ENCODE measurements around the gene SLC2A4RG.

DNA sequence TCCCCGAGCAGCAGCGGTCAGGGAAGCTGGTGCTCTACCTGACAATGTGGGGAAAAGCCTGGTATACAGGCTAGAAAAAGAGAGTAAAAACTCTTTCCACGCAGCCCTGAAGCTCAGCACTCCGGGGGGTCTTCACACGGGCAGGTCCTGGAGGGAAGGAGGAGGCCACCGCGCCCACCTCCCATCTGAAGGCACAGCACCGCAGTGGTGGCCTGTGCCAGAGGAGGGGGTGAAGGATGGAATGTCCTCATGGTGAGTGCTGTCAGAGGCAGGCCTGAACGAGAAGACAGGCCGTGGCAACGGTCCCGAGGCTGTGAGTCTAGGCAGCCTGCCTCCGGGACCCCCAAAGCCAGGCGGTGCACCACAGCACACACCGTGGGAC lies 5.8 kb downstream of the SLC2A4RG start:
- TF ChIP-seq, protein P1, sequence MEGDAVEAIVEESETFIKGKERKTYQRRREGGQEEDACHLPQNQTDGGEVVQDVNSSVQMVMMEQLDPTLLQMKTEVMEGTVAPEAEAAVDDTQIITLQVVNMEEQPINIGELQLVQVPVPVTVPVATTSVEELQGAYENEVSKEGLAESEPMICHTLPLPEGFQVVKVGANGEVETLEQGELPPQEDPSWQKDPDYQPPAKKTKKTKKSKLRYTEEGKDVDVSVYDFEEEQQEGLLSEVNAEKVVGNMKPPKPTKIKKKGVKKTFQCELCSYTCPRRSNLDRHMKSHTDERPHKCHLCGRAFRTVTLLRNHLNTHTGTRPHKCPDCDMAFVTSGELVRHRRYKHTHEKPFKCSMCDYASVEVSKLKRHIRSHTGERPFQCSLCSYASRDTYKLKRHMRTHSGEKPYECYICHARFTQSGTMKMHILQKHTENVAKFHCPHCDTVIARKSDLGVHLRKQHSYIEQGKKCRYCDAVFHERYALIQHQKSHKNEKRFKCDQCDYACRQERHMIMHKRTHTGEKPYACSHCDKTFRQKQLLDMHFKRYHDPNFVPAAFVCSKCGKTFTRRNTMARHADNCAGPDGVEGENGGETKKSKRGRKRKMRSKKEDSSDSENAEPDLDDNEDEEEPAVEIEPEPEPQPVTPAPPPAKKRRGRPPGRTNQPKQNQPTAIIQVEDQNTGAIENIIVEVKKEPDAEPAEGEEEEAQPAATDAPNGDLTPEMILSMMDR (IDR thresholded peaks at IDR 0.05 in 8 of 11, conservative IDR thresholded peaks at IDR 0.05 in 3 of 11) = no peak
- peak in 1 of 3 donors; percentile 4 for TF ChIP-seq POLR2AphosphoS5 (IDR thresholded peaks at IDR 0.05)

Measured in spleen (tissue), 7 donors.